Measurements from ENCODE around the gene DTX2.
"Not testable (repeated sequence)": the region's sequence is repeated elsewhere in the genome, so short reads cannot be mapped to it uniquely, and the experiment has no call there.

Gene DTX2

GRCh38 chr7:76461464-76462101 lies at the start of gene DTX2:
Gene DTX2, plus strand, starts transcription at chr7:76461709. Its CDS starts 18,801 bp downstream, at chr7:76480510.
- not testable (repeated sequence) for H3K9me3 Mint-ChIP-seq, H3K36me3 Mint-ChIP-seq, H3K27me3 Mint-ChIP-seq
- Mint-ChIP-seq H3K4me1 (peaks cover 5 to 10% of the 10 kb centered on the region in 2 donors), H3K27ac (peak within 1 kb of the TSS; percentile 71), H3K4me3 (peak within 1 kb of the TSS; percentile 79 to 82)
- DNase-seq (peak; percentile 52), ATAC-seq (replicated peaks) (peak; percentile 97 to 98)

GRCh38 chr7:76412249-76412648 lies 49.3 kb upstream of the DTX2 start:
- DNase-seq (no peak), ATAC-seq (replicated peaks) (no peak)
- Mint-ChIP-seq H3K27ac (no peak overlapping the region), H3K9me3 (no peaks in the 10 kb centered on the region), H3K4me3 (no peak overlapping the region), H3K4me1 (no peaks in the 10 kb centered on the region), H3K36me3 (peaks cover 3% of the 10 kb centered on the region in 2 donors), H3K27me3 (no peaks in the 10 kb centered on the region)

DNA sequence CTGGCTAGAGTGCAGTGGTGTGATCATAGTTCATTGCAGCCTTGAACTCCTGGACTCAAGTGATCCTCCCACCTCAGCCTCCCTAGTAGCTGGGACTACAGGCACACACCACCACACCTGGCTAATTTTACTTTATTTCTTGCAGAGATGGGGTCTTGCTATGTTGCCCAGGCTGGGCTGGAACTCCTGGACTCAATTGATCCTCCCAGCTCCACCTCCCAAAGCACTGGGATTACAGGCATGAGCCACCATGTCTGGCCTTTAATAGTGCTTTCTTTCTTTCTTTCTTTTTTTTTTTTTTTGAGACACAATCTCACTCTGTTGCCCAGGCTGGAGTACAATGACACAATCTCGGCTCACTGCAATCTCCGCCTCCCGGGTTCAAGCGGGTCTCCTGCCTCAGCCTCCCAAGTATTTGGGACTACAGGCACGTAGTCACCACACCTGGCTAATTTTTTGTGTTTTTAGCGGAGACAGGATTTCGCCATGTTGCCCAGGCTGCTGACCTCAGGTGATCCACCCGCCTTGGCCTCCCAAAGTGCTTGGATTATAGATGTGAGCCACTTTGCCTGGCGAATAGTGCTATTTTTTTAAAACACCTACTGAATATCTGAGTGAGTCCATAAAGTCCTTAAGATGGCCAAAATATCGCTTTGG lies 43.7 kb upstream of the DTX2 start:
- not testable (repeated sequence) for ATAC-seq (replicated peaks); DNase-seq; H3K9me3 Mint-ChIP-seq; H3K27me3 Mint-ChIP-seq; H3K4me3 Mint-ChIP-seq; H3K36me3 Mint-ChIP-seq; H3K4me1 Mint-ChIP-seq; H3K27ac Mint-ChIP-seq

GRCh38 chr7:76421097-76421496 lies 40.4 kb upstream of the DTX2 start:
- not testable (repeated sequence) for DNase-seq; H3K4me1 Mint-ChIP-seq; H3K27ac Mint-ChIP-seq; ATAC-seq (replicated peaks); H3K9me3 Mint-ChIP-seq; H3K36me3 Mint-ChIP-seq; H3K4me3 Mint-ChIP-seq
- H3K27me3 Mint-ChIP-seq: peaks cover 18 to 19% of the 10 kb centered on the region in 2 donors

- H3K9me3 Mint-ChIP-seq: no peaks in the 10 kb centered on the region
- ATAC-seq (replicated peaks) (no peak), DNase-seq (no peak)
- H3K27ac Mint-ChIP-seq: no peak overlapping the region
- H3K36me3 Mint-ChIP-seq: no peaks in the 10 kb centered on the region
- peaks cover 18 to 19% of the 10 kb centered on the region in 2 donors for H3K27me3 Mint-ChIP-seq
- peaks cover 12 to 17% of the 10 kb centered on the region in 2 donors for H3K4me1 Mint-ChIP-seq
- no peak overlapping the region for H3K4me3 Mint-ChIP-seq
These were observed 37.7 kb upstream of the DTX2 start for GRCh38 chr7:76423666-76424412.

- no peak within 1 kb of the TSS for H3K4me3 Mint-ChIP-seq
These were observed 36.9 kb upstream of the DTX2 start, which contains the start of gene ZP3 for GRCh38 chr7:76424413-76425111. Gene ZP3, plus strand, starts transcription at chr7:76424950. Its CDS starts 15 bp downstream, at chr7:76424965.

DNA sequence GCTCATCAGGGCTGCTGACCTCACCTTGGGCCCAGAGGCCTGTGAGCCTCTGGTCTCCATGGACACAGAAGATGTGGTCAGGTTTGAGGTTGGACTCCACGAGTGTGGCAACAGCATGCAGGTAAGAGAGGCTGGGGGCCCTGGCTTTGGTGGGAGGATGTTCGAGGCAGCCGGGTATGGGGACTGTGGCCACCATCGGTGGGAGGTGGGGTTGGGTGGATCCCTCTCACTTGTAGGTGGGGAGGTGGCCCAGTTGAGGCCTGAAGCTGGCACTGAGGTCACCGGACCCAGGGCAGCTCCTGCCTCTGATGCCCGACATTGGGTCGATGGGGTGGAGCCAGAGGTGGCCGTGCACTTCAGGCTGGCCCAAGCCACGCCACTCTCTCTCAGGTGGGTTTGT lies 36.4 kb upstream of the DTX2 start:
- Mint-ChIP-seq H3K27ac (no peak overlapping the region), H3K9me3 (no peaks in the 10 kb centered on the region), H3K4me1 (peaks cover 12 to 20% of the 10 kb centered on the region in 2 donors), H3K4me3 (no peak overlapping the region), H3K36me3 (no peaks in the 10 kb centered on the region), H3K27me3 (peaks cover 12 to 15% of the 10 kb centered on the region in 2 donors)
- no peak for ATAC-seq (replicated peaks)
- DNase-seq: no peak

More at GRCh38 chr7:76424413-76425111, 36.9 kb upstream of the DTX2 start, which contains the start of gene ZP3:
- Mint-ChIP-seq H3K36me3 (no peaks in the 10 kb centered on the region), H3K27me3 (peaks cover 18% of the 10 kb centered on the region in 2 donors), H3K4me1 (peaks cover 12 to 20% of the 10 kb centered on the region in 2 donors), H3K27ac (no peak within 1 kb of the TSS), H3K9me3 (no peaks in the 10 kb centered on the region)
- DNase-seq (no peak), ATAC-seq (replicated peaks) (peak; percentile 55 to 65)

DNA sequence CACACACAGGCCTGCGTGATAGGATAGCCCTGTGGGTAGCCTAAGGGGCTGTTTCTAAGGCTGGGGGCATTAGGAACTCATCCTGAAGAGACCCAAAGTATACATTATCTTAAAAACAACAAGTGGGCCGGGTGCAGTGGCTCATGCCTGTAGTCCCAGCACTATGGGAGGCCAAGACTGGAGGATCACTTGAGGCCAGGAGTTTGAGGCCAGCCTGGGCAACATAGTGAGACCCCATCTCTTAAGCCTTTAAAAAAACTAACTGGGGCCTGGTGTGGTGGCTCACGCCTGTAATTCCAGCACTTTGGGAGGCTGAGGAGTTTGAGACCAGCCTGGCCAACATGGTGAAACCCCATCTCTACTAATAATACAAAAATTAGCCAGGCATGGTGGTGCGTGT lies 36.0 kb upstream of the DTX2 start:
- H3K36me3 Mint-ChIP-seq: not testable (repeated sequence)

GRCh38 chr7:76426246-76426645 lies 35.3 kb upstream of the DTX2 start:
- Mint-ChIP-seq H3K27me3 (peaks cover 10 to 13% of the 10 kb centered on the region in 2 donors), H3K4me1 (peaks cover 12 to 20% of the 10 kb centered on the region in 2 donors), H3K4me3 (no peak overlapping the region), H3K36me3 (no peaks in the 10 kb centered on the region), H3K27ac (no peak overlapping the region), H3K9me3 (no peaks in the 10 kb centered on the region)
- no peak for DNase-seq
- no peak for ATAC-seq (replicated peaks)

More for the DNA sequence above, 36.0 kb upstream of the DTX2 start:
- H3K4me1 Mint-ChIP-seq: peaks cover 12 to 20% of the 10 kb centered on the region in 2 donors
- H3K9me3 Mint-ChIP-seq; ATAC-seq (replicated peaks); H3K4me3 Mint-ChIP-seq; DNase-seq; H3K27ac Mint-ChIP-seq: not testable (repeated sequence)
- H3K27me3 Mint-ChIP-seq: peaks cover 10 to 13% of the 10 kb centered on the region in 2 donors

GRCh38 chr7:76427635-76428034 lies 33.9 kb upstream of the DTX2 start:
- Mint-ChIP-seq H3K4me1 (peaks cover 12 to 20% of the 10 kb centered on the region in 2 donors), H3K4me3 (no peak overlapping the region), H3K36me3 (no peaks in the 10 kb centered on the region), H3K27me3 (peaks cover 10 to 13% of the 10 kb centered on the region in 2 donors), H3K9me3 (no peaks in the 10 kb centered on the region), H3K27ac (no peak overlapping the region)
- ATAC-seq (replicated peaks) (no peak), DNase-seq (no peak)

DNA sequence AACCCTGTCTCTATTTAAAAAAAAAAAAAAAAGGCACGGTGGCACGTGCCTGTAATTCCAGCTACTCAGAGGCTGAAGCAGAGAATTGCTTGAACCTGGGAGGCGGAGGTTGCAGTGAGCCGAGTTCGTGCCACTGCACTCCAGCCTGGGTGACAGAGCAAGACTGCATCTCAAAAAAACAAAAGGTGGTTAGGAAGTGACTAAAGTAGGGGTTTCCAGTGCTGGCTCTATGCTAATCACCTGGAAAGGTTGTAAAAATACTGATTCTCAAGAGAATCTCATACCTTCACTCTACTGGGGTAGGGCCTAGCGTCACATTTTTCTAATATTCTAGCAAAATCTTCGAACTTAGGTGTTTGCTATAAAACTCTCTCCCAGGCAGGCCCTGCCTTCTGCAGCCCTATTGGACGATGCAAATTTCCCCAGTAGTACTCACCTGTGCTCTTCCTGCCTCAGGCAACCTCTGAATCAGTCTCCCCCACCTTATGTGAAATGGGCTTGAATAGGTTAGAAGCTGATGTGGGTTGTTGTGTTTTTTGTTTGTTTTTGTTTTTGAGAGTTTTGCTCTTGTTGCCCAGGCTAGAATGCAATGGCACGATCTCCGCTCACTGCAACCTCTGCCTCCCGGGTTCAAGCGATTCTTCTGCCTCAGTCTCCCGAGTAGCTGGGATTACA lies 33.2 kb upstream of the DTX2 start:
- ATAC-seq (replicated peaks): peak; percentile 56 to 61
- Mint-ChIP-seq H3K27me3 (peaks cover 6 to 7% of the 10 kb centered on the region in 2 donors), H3K4me1 (peaks cover 12 to 20% of the 10 kb centered on the region in 2 donors), H3K4me3 (no peak overlapping the region), H3K27ac (no peak overlapping the region), H3K36me3 (peaks cover 0 to 1% of the 10 kb centered on the region in 2 donors), H3K9me3 (no peaks in the 10 kb centered on the region)
- no peak for DNase-seq

DNA sequence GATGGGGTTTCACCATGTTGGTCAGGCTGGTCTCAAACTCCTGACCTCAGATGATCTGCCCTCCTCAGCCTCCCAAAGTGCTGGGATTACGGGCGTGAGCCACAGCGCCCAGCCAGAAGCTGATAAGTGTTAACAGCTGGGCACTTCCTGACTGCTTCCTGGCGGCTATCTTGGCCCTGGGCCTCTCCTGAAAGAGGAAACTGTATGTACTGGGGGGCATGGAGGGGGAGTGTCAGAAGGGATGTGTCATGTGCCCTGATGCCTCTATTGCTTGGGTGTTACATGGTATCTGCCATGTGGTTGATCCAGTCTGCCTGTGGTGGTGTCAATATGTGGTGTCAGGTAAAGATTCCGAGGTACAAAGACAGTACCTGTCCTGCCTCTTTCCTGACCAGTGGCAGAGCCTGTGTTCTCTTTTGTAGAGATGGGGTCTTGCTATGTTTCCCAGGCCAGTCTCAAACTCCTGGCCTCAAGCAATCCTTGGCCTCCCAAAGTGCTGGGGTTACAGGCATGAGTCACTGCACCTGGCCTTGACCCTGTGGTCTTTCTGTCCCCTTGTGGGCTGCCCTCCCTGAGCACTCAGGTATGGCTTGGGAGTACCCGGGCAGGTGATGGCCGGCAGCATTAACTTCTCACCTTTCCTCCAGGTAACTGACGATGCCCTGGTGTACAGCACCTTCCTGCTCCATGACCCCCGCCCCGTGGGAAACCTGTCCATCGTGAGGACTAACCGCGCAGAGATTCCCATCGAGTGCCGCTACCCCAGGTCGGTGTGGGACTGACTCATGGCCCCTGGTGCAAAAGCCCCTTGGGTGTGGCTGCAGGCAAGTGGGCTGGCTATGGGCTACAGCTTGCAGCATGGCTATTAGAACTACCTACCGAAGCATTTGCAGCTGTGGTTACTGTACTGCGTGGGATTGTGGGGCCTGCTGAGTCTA lies 32.4 kb upstream of the DTX2 start:
- H3K4me1 Mint-ChIP-seq: peaks cover 10 to 20% of the 10 kb centered on the region in 2 donors
- H3K4me3 Mint-ChIP-seq: no peak overlapping the region
- peaks cover 0 to 1% of the 10 kb centered on the region in 2 donors for H3K36me3 Mint-ChIP-seq
- DNase-seq (no peak), ATAC-seq (replicated peaks) (no peak)
- H3K27me3 Mint-ChIP-seq: peaks cover 0 to 2% of the 10 kb centered on the region in 2 donors
- no peak overlapping the region for H3K27ac Mint-ChIP-seq
- H3K9me3 Mint-ChIP-seq: no peaks in the 10 kb centered on the region

DNA sequence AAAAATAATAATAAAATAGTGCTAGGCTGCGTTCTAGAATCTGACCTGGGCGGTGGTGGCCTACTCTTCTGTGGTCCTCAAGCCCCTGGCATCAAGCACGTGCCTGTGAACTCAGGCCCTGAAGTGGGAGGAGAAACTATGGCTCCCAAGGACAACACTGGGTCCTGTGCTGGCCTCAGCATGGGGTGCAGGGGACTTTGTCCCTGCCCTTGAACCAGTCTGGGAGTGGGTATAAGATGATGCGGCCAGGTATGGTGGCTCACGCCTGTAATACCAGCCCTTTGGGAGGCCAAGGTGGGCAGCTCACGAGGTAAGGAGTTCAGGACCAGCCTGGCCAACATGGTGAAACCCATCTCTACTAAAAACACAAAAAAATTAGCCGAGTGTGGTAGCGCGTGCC lies 31.3 kb upstream of the DTX2 start:
- no peak for ATAC-seq (replicated peaks)
- Mint-ChIP-seq H3K27me3 (no peaks in the 10 kb centered on the region), H3K27ac (no peak overlapping the region), H3K4me3 (no peak overlapping the region), H3K9me3 (no peaks in the 10 kb centered on the region), H3K36me3 (peaks cover 0 to 1% of the 10 kb centered on the region in 2 donors), H3K4me1 (peaks cover 2 to 12% of the 10 kb centered on the region in 2 donors)
- DNase-seq: no peak

All from stimulated activated naive B cell treated with anti-CD40 and anti-IgM and Interleukin-4, amounts not matched to agents 10 μg/mL and 1 μg/mL and 100 μg/mL, for 72 hours (primary cell).